ENCODE measurements around the gene AFP.

AFP gene

DNA sequence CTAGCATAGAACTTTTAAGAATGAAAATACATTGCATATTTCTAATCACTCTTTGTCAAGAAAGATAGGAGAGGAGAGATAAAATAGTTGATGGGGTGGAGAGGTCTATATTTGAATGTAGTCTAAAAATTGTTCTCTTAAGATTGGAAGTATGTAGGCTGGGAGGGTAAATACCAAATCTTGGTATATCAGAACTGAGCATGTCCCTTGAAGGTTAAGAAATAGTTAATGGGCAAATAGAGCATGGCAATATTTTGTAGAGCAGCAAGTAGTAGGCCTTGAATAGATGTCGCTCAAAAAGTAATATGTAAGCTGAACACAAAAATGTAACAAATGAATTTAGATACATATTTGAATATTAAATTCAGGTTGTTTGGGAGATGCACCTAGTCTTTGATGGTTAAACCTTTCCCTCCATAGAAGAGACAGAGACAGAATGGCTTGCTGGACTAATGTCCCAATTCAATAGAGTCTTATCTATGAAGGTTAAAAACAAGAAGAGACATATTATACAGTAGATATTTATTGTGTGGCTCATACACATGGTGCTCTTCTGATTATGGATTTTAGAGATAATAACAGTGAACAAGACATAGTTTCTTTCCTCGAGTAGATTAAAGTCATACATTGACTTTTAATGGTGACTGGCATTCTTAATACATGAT lies 19.5 kb upstream of the AFP start:
- TF ChIP-seq, protein P1, sequence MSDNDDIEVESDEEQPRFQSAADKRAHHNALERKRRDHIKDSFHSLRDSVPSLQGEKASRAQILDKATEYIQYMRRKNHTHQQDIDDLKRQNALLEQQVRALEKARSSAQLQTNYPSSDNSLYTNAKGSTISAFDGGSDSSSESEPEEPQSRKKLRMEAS (IDR thresholded peaks at IDR 0.05; ENCODE audit: low read depth, low read length), result no peak
- TF ChIP-seq MYC (IDR thresholded peaks at IDR 0.05; ENCODE audit: low read depth, low read length), result no peak
- no peak for TF ChIP-seq POLR2A (IDR thresholded peaks at IDR 0.05; ENCODE audit: extremely low read depth, insufficient read length)
- TF ChIP-seq, protein P2, sequence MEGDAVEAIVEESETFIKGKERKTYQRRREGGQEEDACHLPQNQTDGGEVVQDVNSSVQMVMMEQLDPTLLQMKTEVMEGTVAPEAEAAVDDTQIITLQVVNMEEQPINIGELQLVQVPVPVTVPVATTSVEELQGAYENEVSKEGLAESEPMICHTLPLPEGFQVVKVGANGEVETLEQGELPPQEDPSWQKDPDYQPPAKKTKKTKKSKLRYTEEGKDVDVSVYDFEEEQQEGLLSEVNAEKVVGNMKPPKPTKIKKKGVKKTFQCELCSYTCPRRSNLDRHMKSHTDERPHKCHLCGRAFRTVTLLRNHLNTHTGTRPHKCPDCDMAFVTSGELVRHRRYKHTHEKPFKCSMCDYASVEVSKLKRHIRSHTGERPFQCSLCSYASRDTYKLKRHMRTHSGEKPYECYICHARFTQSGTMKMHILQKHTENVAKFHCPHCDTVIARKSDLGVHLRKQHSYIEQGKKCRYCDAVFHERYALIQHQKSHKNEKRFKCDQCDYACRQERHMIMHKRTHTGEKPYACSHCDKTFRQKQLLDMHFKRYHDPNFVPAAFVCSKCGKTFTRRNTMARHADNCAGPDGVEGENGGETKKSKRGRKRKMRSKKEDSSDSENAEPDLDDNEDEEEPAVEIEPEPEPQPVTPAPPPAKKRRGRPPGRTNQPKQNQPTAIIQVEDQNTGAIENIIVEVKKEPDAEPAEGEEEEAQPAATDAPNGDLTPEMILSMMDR (IDR thresholded peaks at IDR 0.05; ENCODE audit: low read depth, low read length), result no peak
- H3K4me3 ChIP-seq (ENCODE audit: low read depth, low read length), result no peak overlapping the region
- no peak for DNase-seq (ENCODE audit: low read depth)

DNA sequence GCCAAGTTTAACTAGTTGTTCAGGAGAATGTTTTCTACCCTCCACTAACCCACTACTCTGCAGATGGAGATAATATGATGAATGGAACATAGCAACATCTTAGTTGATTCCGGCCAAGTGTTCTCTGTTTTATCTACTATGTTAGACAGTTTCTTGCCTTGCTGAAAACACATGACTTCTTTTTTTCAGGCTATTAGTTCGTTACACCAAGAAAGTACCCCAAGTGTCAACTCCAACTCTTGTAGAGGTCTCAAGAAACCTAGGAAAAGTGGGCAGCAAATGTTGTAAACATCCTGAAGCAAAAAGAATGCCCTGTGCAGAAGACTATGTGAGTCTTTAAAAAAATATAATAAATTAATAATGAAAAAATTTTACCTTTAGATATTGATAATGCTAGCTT lies 18.7 kb upstream of the AFP start:
- H3K4me3 ChIP-seq (ENCODE audit: low read depth, low read length), result no peak overlapping the region
- no peak for DNase-seq (ENCODE audit: low read depth)
- TF ChIP-seq POLR2A (IDR thresholded peaks at IDR 0.05; ENCODE audit: extremely low read depth, insufficient read length) (no peak), MYC (IDR thresholded peaks at IDR 0.05; ENCODE audit: low read depth, low read length) (no peak)
- TF ChIP-seq, protein P2 (IDR thresholded peaks at IDR 0.05; ENCODE audit: low read depth, low read length), result no peak
- TF ChIP-seq, protein P1 (IDR thresholded peaks at IDR 0.05; ENCODE audit: low read depth, low read length), result no peak

DNA sequence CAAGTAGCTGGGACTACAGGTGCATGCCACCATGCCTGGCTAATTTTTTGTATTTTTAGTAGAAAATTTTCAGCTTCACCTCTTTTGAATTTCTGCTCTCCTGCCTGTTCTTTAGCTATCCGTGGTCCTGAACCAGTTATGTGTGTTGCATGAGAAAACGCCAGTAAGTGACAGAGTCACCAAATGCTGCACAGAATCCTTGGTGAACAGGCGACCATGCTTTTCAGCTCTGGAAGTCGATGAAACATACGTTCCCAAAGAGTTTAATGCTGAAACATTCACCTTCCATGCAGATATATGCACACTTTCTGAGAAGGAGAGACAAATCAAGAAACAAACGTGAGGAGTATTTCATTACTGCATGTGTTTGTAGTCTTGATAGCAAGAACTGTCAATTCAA lies 18.0 kb upstream of the AFP start:
- peak; percentile 7 for DNase-seq (ENCODE audit: low read depth)
- no peak for TF ChIP-seq POLR2A (IDR thresholded peaks at IDR 0.05; ENCODE audit: extremely low read depth, insufficient read length)
- TF ChIP-seq MYC (IDR thresholded peaks at IDR 0.05; ENCODE audit: low read depth, low read length), result no peak
- TF ChIP-seq, protein P2 (IDR thresholded peaks at IDR 0.05; ENCODE audit: low read depth, low read length), result no peak
- no peak overlapping the region for H3K4me3 ChIP-seq (ENCODE audit: low read depth, low read length)

DNA sequence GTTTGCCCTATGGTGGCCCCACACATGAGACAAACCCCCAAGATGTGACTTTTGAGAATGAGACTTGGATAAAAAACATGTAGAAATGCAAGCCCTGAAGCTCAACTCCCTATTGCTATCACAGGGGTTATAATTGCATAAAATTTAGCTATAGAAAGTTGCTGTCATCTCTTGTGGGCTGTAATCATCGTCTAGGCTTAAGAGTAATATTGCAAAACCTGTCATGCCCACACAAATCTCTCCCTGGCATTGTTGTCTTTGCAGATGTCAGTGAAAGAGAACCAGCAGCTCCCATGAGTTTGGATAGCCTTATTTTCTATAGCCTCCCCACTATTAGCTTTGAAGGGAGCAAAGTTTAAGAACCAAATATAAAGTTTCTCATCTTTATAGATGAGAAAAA lies 17.3 kb upstream of the AFP start:
- H3K4me3 ChIP-seq (ENCODE audit: low read depth, low read length), result no peak overlapping the region
- TF ChIP-seq, protein P2 (IDR thresholded peaks at IDR 0.05; ENCODE audit: low read depth, low read length), result no peak
- TF ChIP-seq, protein P1 (IDR thresholded peaks at IDR 0.05; ENCODE audit: low read depth, low read length), result no peak
- no peak for TF ChIP-seq POLR2A (IDR thresholded peaks at IDR 0.05; ENCODE audit: extremely low read depth, insufficient read length)
- no peak for TF ChIP-seq MYC (IDR thresholded peaks at IDR 0.05; ENCODE audit: low read depth, low read length)
- DNase-seq (ENCODE audit: low read depth), result no peak

DNA sequence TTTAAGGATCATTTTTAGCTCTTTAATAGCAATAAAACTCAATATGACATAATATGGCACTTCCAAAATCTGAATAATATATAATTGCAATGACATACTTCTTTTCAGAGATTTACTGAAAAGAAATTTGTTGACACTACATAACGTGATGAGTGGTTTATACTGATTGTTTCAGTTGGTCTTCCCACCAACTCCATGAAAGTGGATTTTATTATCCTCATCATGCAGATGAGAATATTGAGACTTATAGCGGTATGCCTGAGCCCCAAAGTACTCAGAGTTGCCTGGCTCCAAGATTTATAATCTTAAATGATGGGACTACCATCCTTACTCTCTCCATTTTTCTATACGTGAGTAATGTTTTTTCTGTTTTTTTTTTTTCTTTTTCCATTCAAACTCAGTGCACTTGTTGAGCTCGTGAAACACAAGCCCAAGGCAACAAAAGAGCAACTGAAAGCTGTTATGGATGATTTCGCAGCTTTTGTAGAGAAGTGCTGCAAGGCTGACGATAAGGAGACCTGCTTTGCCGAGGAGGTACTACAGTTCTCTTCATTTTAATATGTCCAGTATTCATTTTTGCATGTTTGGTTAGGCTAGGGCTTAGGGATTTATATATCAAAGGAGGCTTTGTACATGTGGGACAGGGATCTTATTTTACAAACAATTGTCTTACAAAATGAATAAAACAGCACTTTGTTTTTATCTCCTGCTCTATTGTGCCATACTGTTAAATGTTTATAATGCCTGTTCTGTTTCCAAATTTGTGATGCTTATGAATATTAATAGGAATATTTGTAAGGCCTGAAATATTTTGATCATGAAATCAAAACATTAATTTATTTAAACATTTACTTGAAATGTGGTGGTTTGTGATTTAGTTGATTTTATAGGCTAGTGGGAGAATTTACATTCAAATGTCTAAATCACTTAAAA lies 16.6 kb upstream of the AFP start:
- H3K4me3 ChIP-seq (ENCODE audit: low read depth, low read length), result no peak overlapping the region
- no peak for DNase-seq (ENCODE audit: low read depth)
- no peak for TF ChIP-seq POLR2A (IDR thresholded peaks at IDR 0.05; ENCODE audit: extremely low read depth, insufficient read length)
- no peak for TF ChIP-seq MYC (IDR thresholded peaks at IDR 0.05; ENCODE audit: low read depth, low read length)
- TF ChIP-seq, protein P1 (IDR thresholded peaks at IDR 0.05; ENCODE audit: low read depth, low read length), result no peak
- TF ChIP-seq, protein P2 (IDR thresholded peaks at IDR 0.05; ENCODE audit: low read depth, low read length), result no peak

Measured in NB4 (cell line).